Tibial nerve (tissue), 4 donors: ENCODE measurements around the gene TIGD6.

Experiments
- EP300 ChIP-seq, 2 donors: sonication (generic); formaldehyde crosslinking; IDR thresholded peaks; one replicate each; pipeline ENCODE4 v1.6.1; 2017; ENCODE audit warnings: antibody characterized with exemption in 2 of 2, mild to moderate bottlenecking in 1 of 2
- POLR2A ChIP-seq, 2 donors: fragments of 450-650 bp; IDR thresholded peaks; one replicate each; pipeline ENCODE4 v1.6.1; 2017; ENCODE audit warnings: antibody characterized with exemption in 2 of 2, mild to moderate bottlenecking in 2 of 2, moderate library complexity in 2 of 2
- TF ChIP-seq, protein P1 (sequence below), 5 experiments: fragments of 200-600 bp in 3 of 5; fragments of 450-650 bp in 2 of 5; sonication (generic) in 3 of 5; IDR thresholded peaks; one replicate each; pipeline ENCODE4 v1.5.1; 2016 to 2019; ENCODE audit warnings: antibody characterized with exemption in 5 of 5, mild to moderate bottlenecking in 3 of 5, moderate library complexity in 2 of 5

- TF ChIP-seq, protein P1, sequence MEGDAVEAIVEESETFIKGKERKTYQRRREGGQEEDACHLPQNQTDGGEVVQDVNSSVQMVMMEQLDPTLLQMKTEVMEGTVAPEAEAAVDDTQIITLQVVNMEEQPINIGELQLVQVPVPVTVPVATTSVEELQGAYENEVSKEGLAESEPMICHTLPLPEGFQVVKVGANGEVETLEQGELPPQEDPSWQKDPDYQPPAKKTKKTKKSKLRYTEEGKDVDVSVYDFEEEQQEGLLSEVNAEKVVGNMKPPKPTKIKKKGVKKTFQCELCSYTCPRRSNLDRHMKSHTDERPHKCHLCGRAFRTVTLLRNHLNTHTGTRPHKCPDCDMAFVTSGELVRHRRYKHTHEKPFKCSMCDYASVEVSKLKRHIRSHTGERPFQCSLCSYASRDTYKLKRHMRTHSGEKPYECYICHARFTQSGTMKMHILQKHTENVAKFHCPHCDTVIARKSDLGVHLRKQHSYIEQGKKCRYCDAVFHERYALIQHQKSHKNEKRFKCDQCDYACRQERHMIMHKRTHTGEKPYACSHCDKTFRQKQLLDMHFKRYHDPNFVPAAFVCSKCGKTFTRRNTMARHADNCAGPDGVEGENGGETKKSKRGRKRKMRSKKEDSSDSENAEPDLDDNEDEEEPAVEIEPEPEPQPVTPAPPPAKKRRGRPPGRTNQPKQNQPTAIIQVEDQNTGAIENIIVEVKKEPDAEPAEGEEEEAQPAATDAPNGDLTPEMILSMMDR (IDR thresholded peaks at IDR 0.05), result no peak
- TF ChIP-seq POLR2A (IDR thresholded peaks at IDR 0.05) (no peak), EP300 (IDR thresholded peaks at IDR 0.05) (no peak)
Measured at GRCh38 chr5:150044329-150044681, 43.9 kb upstream of the TIGD6 start.
